OCI-LY7 (cell line): Measurements from ENCODE around the gene KRTAP5-2. TPM values are rescaled to one million over a fixed set of nuclear protein-coding genes. Genes with fewer than 3 reads are reported as not detected.
A peak's percentile ranks its signal among the peaks of the same experiment; 100 is the strongest.

Source experiments
- BruUV-seq: library from RNA; stranded (reverse); fragments of 400-500 nt; replicated peaks from 2 replicates; lab custom pipeline; 2021; lab: Mats Ljungman, UMichigan
- CTCF ChIA-PET: fragments of 300-600 bp; sonication (Branson Sonifier 250); formaldehyde crosslinking; loops from one replicate; lab custom pipeline; 2022; ENCODE audit warnings: antibody characterized with exemption; ENCODE audit not compliant: unreplicated experiment; lab: Charles Lee
- POLR2A ChIA-PET: fragments of 300-600 bp; sonication (Branson Sonifier 250); formaldehyde crosslinking; loops from one replicate; lab custom pipeline; 2022; ENCODE audit warnings: antibody characterized with exemption; lab: Charles Lee
- DNase-seq: peaks from one replicate; pipeline ENCODE4 v3.0.0-alpha.2; 2015; ENCODE audit warnings: low spot score
- H2AFZ ChIP-seq: fragments of 200-600 bp; sonication (generic), shearing (Covaris generic); 2 replicates; pipeline ENCODE4 v1.6.1; 2014; ENCODE audit warnings: mild to moderate bottlenecking, antibody characterized with exemption, low read length, moderate library complexity
- H3K27ac ChIP-seq: fragments of 200-600 bp; sonication (generic); 2 replicates; pipeline ENCODE4 v1.5.1; 2014; ENCODE audit warnings: mixed run types, low read depth, mild to moderate bottlenecking, moderate library complexity, low read length, inconsistent platforms; ENCODE audit not compliant: poor library complexity, severe bottlenecking
- H3K36me3 ChIP-seq: fragments of 200-600 bp; sonication (generic); 2 replicates; pipeline ENCODE4 v1.6.1; 2014; ENCODE audit warnings: mild to moderate bottlenecking, antibody characterized with exemption, low read length, moderate library complexity, mixed read lengths; ENCODE audit not compliant: insufficient read depth
- H3K4me1 ChIP-seq: fragments of 200-600 bp; sonication (generic); 2 replicates; pipeline ENCODE4 v1.5.1; 2014; ENCODE audit warnings: mild to moderate bottlenecking, low read length; ENCODE audit not compliant: insufficient read depth, poor library complexity, severe bottlenecking
- H3K4me2 ChIP-seq: fragments of 200-600 bp; sonication (generic); 2 replicates; pipeline ENCODE4 v1.6.1; 2014; ENCODE audit warnings: mild to moderate bottlenecking, low read length
- H3K4me3 ChIP-seq: fragments of 200-600 bp; sonication (generic); 2 replicates; pipeline ENCODE4 v1.5.1; 2014; ENCODE audit warnings: mild to moderate bottlenecking, low read depth, low read length; ENCODE audit not compliant: poor library complexity, severe bottlenecking
- H3K79me2 ChIP-seq: fragments of 200-600 bp; sonication (generic); 2 replicates; pipeline ENCODE4 v1.6.1; 2016; ENCODE audit warnings: low read depth, mild to moderate bottlenecking, low read length, moderate library complexity, mixed read lengths; ENCODE audit not compliant: insufficient read depth
- H3K9me2 ChIP-seq: fragments of 200-600 bp; sonication (generic); 2 replicates; pipeline ENCODE4 v1.6.1; 2016; ENCODE audit warnings: mild to moderate bottlenecking, low read length, mixed read lengths; ENCODE audit not compliant: insufficient read depth
- H3K9me3 ChIP-seq: fragments of 200-600 bp; sonication (generic); 2 replicates; pipeline ENCODE4 v1.6.1; 2014; ENCODE audit warnings: mild to moderate bottlenecking, mixed run types, low read length, mixed read lengths
- H4K20me1 ChIP-seq: fragments of 200-600 bp; sonication (generic); 2 replicates; pipeline ENCODE4 v1.6.1; 2014; ENCODE audit warnings: mild to moderate bottlenecking, antibody characterized with exemption, low read length, moderate library complexity, mixed read lengths; ENCODE audit not compliant: insufficient read depth
- EZH2phosphoT487 ChIP-seq: fragments of 200-600 bp; sonication (generic); IDR thresholded peaks from 2 replicates; pipeline ENCODE4 v1.6.1; 2018; ENCODE audit warnings: low read depth, borderline replicate concordance, mild to moderate bottlenecking, mixed run types, antibody characterized with exemption, low read length, moderate library complexity, mixed read lengths
- intact Hi-C: fragments of 100-400 bp; cut with micrococcal nuclease; formaldehyde crosslinking; loops from one replicate; pipeline ENCODE4 v1.10.0; 2022; ENCODE audit not compliant: unreplicated experiment
- total RNA-seq, 2 experiments: library from RNA; depleted of rRNA in 1 of 2; stranded (reverse); fragments of >200 nt in 1 of 2; shearing (Covaris generic) in 1 of 2; gene quantifications; 2 replicates each; pipeline ENCODE4 v1.2.3, GENCODE V29; 2014 to 2022
- TF ChIP-seq, protein P1 (sequence below): fragments of 200-600 bp; sonication (generic); conservative IDR thresholded peaks from 2 replicates; pipeline ENCODE4 v1.5.1; 2014; ENCODE audit warnings: mild to moderate bottlenecking, antibody characterized with exemption, low read length, moderate library complexity, mixed read lengths

The KRTAP5-2 gene
- total RNA-seq, 2 experiments from 2014 or later: not detected

- H4K20me1 ChIP-seq: no peaks in the 10 kb centered on the region
- H3K36me3 ChIP-seq: no peaks in the 10 kb centered on the region
- H3K4me3 ChIP-seq: no peak overlapping the region
- no peak overlapping the region for H3K27ac ChIP-seq
- DNase-seq: peak; percentile 43
- H3K4me2 ChIP-seq: no peak overlapping the region
- H3K9me2 ChIP-seq: no peaks in the 10 kb centered on the region
- H3K79me2 ChIP-seq: no peaks in the 10 kb centered on the region
- TF ChIP-seq, protein P1, sequence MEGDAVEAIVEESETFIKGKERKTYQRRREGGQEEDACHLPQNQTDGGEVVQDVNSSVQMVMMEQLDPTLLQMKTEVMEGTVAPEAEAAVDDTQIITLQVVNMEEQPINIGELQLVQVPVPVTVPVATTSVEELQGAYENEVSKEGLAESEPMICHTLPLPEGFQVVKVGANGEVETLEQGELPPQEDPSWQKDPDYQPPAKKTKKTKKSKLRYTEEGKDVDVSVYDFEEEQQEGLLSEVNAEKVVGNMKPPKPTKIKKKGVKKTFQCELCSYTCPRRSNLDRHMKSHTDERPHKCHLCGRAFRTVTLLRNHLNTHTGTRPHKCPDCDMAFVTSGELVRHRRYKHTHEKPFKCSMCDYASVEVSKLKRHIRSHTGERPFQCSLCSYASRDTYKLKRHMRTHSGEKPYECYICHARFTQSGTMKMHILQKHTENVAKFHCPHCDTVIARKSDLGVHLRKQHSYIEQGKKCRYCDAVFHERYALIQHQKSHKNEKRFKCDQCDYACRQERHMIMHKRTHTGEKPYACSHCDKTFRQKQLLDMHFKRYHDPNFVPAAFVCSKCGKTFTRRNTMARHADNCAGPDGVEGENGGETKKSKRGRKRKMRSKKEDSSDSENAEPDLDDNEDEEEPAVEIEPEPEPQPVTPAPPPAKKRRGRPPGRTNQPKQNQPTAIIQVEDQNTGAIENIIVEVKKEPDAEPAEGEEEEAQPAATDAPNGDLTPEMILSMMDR: peak; percentile 87
- TF ChIP-seq EZH2phosphoT487: no peak
- H3K9me3 ChIP-seq: no peaks in the 10 kb centered on the region
- no TSS peak for BruUV-seq
- H3K4me1 ChIP-seq: no peaks in the 10 kb centered on the region
- CTCF ChIA-PET: no interaction called here
- intact Hi-C loops: loop anchor here (2.0 kb wide), 1 partner anchor 34 kb away; no protein-coding TSS in a partner anchor
- POLR2A ChIA-PET: no interaction called here
- H2AFZ ChIP-seq: no peak overlapping the region
Measured at GRCh38 chr11:1628506-1629325, 30.6 kb upstream of the KRTAP5-2 start.

DNA sequence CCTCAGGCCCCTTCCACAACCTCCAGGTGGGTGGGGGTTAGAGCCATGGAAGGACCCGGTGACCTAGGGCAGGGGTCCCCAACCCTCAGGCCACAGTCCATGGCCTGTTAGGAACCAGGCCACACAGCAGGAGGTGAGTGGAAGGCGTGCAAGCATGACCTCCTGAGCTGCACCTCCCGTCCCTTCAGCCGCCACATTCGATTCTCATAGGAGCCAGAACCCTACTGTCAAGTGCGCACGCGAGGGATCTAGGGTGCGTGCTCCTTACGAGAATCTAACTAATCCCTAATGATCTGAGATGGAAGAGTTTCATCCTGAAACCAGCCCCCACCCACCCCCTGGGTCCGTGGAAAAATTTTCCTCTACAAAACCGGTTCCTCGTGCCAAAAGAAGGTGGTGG lies 27.4 kb upstream of the KRTAP5-2 start:
- POLR2A ChIA-PET: no interaction called here

More for the DNA sequence above, 27.4 kb upstream of the KRTAP5-2 start:
- Histone ChIP-seq H3K4me1 (no peaks in the 10 kb centered on the region), H3K36me3 (no peaks in the 10 kb centered on the region), H4K20me1 (no peaks in the 10 kb centered on the region), H2AFZ (no peak overlapping the region), H3K27ac (no peak overlapping the region), H3K79me2 (no peaks in the 10 kb centered on the region), H3K4me3 (no peak overlapping the region), H3K9me2 (no peaks in the 10 kb centered on the region), H3K4me2 (no peak overlapping the region), H3K9me3 (no peaks in the 10 kb centered on the region)
- no peak for TF ChIP-seq EZH2phosphoT487
- TF ChIP-seq, protein P1: no peak
- DNase-seq: no peak
- intact Hi-C loops: no loop called here
- no TSS peak for BruUV-seq
- CTCF ChIA-PET: no interaction called here
